Measurements from ENCODE around the gene PDIA6. TPM values are rescaled to one million over a fixed set of nuclear protein-coding genes. Genes with fewer than 3 reads are reported as not detected.

The PDIA6 gene
- total and polyA plus RNA-seq, 2 donors (not counting 3 experiments of a cell fraction or from before 2014, with no cell fraction given) = 335 to 424 TPM

GRCh38 chr2:10824191-10824590 is 11.6 kb upstream of the PDIA6 start:
- Histone ChIP-seq H3K9ac (replicated peaks; ENCODE audit: extremely low read depth, insufficient read depth, low read length) (no peak overlapping the region), H4K20me1 (replicated peaks; ENCODE audit: control insufficient read depth, extremely low read depth, insufficient read depth, low read length) (no peaks in the 10 kb centered on the region), H3K27ac (ENCODE audit: insufficient read depth, low read depth, low read length) (no peak overlapping the region), H3K4me1 (ENCODE audit: control insufficient read depth, extremely low read depth, insufficient read depth, low read length) (peaks cover 8% of the 10 kb centered on the region), H3K4me2 (ENCODE audit: insufficient read depth, low read length) (no peak overlapping the region), H2AFZ (ENCODE audit: low read depth, low read length) (no peak overlapping the region), H3K4me3 (replicated peaks in 1 of 3; ENCODE audit: insufficient read depth in 1 of 3, low read depth in 1 of 3, low read length in 3 of 3) (no peak overlapping the region), H3K36me3 (ENCODE audit: control insufficient read depth in 2 of 2, extremely low read depth in 1 of 2, insufficient read depth in 2 of 2, low read length in 2 of 2) (no peaks in the 10 kb centered on the region), H3K27me3 (ENCODE audit: control insufficient read depth in 2 of 2, insufficient read depth in 2 of 2, low read length in 2 of 2) (peaks cover 3 to 13% of the 10 kb centered on the region in 2 experiments), H3K79me2 (ENCODE audit: control insufficient read depth, insufficient read depth, low read length) (no peaks in the 10 kb centered on the region), H3K9me1 (replicated peaks; ENCODE audit: control insufficient read depth, extremely low read depth, insufficient read depth, low read length) (no peaks in the 10 kb centered on the region), H3K9me3 (replicated peaks; ENCODE audit: control insufficient read depth, insufficient read depth, low read length) (no peaks in the 10 kb centered on the region)
- ChIA-PET CTCF (interaction anchor here (0.9 to 2.6 kb wide), 2 partner anchors 8 to 11 kb away, joined by 3 to 39 read pairs; no protein-coding TSS in a partner anchor), POLR2A (no interaction called here)
- intact Hi-C loops (cut with micrococcal nuclease) = no loop called here
- BruUV-seq (replicated peaks) = no TSS peak
- dilution Hi-C loops (cut with MboI; ENCODE audit: extremely low pct_ligation_motif_present, low sequenced_read_pairs) = no loop called here
- no peak for TF ChIP-seq MYC (IDR thresholded peaks at IDR 0.05; ENCODE audit: low read depth, low read length)
- no peak for TF ChIP-seq EZH2 (IDR thresholded peaks at IDR 0.05; ENCODE audit: borderline replicate concordance, low read depth, low read length, severe bottlenecking)
- TF ChIP-seq JUN (IDR thresholded peaks at IDR 0.05; ENCODE audit: borderline replicate concordance, insufficient read depth, insufficient read length, low read depth) = no peak
- TF ChIP-seq POLR2AphosphoS5 (IDR thresholded peaks at IDR 0.05; ENCODE audit: insufficient read depth, low read depth, low read length) = no peak
- TF ChIP-seq CTCF (IDR thresholded peaks at IDR 0.05; ENCODE audit: extremely low read depth in 1 of 2, insufficient read depth in 1 of 2, low read depth in 1 of 2, low read length in 2 of 2) = no peak
- TF ChIP-seq FOS (IDR thresholded peaks at IDR 0.05; ENCODE audit: borderline replicate concordance, insufficient read depth, low read length) = no peak
- no peak for TF ChIP-seq POLR2A (IDR thresholded peaks at IDR 0.05; ENCODE audit: low read depth, low read length)
- no peak for TF ChIP-seq GATA2 (IDR thresholded peaks at IDR 0.05; ENCODE audit: insufficient read depth, insufficient read length, low read depth, low read length)
- TF ChIP-seq, protein P1, sequence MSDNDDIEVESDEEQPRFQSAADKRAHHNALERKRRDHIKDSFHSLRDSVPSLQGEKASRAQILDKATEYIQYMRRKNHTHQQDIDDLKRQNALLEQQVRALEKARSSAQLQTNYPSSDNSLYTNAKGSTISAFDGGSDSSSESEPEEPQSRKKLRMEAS (IDR thresholded peaks at IDR 0.05; ENCODE audit: insufficient read depth, insufficient read length) = no peak
- DNase-seq (ENCODE audit: low read depth, low spot score) (no peak), FAIRE-seq (no peak)

Data from endothelial cell of umbilical vein (primary cell).